Measurements from ENCODE around the gene RMND1.

The RMND1 gene

DNA sequence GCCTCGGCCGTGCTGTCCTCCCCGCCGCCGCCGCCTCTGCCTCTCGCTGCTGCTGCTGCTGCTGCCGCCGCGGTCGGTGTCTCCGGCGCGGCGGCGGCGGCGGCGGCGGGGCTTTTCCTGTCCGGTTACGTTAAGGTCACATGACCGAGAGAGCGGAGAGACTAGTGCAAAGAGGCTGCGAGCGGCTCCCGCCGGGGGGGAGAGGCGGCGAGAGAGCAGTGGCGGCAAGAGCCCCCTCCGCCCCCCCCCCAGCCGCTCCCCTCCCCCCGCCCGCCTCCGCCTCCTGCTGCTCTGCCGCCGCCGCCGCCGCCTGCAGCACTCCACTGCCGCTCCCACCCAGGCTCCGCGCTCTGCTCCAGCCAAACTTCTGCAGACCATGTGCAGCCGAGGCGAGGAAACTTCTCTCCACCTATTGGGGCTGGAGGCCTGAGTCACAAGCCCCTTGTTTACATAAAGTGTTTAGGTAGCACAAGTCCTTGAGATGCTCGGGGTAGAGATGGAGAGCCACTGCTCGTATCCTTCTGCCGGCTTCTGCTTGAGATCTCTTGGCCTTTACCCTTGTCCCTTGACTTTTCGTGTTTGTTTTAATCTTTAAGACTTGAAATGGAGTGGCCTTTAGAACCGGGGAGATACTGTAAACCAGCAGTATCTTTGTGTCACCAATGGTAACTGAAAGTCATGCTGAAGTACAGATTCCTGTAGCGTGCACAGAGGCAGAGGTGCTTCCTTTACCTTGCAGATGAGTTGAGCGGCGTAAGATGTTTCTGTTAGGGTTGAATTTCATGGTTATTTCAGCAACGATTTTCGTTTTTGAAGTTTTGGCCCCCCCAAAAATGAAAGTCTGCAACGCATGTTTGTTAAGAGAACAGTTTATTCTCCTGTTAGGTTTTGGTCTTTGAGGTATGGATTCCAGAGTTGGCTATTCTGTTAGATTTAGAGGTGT lies 60.2 kb downstream of the RMND1 start, which contains the start of gene ZBTB2:
TSS of gene ZBTB2 (minus strand) at position 89 of the 943 bp plus-strand sequence. CDS start 17,922 bp downstream, outside the sequence.
- Mint-ChIP-seq H3K27me3 (ENCODE audit: low read depth) (no peaks in the 10 kb centered on the region), H3K27ac (peak within 1 kb of the TSS; percentile 92 to 99 (median 96)), H3K4me3 (peak within 1 kb of the TSS; percentile 91 to 97 (median 91)), H3K9me3 (no peaks in the 10 kb centered on the region), H3K4me1 (peaks cover 40% of the 10 kb centered on the region), H3K36me3 (ENCODE audit: low read depth) (peaks cover 23% of the 10 kb centered on the region)
- TF ChIP-seq CTCF (IDR thresholded peaks at IDR 0.05; ENCODE audit: unreplicated experiment in 3 of 3), result no peak

DNA sequence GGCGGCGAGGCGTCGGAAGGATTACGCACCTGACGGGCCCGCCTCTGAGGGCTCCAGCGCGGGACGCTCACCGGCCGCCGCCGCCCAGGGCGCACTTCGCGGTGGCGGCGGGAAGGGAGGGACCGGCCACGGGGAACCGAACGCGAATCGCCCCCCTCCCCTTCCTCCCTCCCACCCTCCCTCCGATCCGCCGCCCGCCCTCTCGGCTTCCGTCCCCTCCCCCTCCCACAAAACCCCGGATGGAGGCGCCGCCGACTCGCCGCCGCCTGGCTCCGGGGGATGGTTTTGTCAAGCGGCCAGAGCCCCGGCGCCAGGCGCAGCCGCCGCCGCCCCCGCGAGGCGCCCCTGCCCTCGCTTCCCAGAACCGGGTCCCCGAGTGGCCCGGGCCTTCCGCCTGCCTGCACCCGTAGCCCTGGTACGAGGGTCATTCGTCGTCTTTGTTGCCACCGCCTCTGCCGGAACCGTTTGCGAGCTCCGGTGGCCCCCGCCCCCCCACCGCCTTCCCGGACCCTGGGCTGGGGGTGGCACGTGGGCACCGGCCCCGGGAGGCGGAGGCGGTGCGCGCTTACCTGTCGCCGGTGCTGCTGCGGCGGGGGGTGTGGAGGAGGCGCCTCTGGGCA lies 61.0 kb downstream of the RMND1 start:
- peaks cover 33% of the 10 kb centered on the region for H3K4me1 Mint-ChIP-seq
- H3K9me3 Mint-ChIP-seq, result no peaks in the 10 kb centered on the region
- H3K27ac Mint-ChIP-seq, result peak overlapping the region in 1 of 3 experiments; percentile 98
- TF ChIP-seq CTCF (IDR thresholded peaks at IDR 0.05; ENCODE audit: unreplicated experiment in 3 of 3), result no peak
- H3K4me3 Mint-ChIP-seq, result peak overlapping the region in 2 of 3 experiments; percentile 91 to 97
- H3K27me3 Mint-ChIP-seq (ENCODE audit: low read depth), result no peaks in the 10 kb centered on the region
- H3K36me3 Mint-ChIP-seq (ENCODE audit: low read depth), result peaks cover 18% of the 10 kb centered on the region

DNA sequence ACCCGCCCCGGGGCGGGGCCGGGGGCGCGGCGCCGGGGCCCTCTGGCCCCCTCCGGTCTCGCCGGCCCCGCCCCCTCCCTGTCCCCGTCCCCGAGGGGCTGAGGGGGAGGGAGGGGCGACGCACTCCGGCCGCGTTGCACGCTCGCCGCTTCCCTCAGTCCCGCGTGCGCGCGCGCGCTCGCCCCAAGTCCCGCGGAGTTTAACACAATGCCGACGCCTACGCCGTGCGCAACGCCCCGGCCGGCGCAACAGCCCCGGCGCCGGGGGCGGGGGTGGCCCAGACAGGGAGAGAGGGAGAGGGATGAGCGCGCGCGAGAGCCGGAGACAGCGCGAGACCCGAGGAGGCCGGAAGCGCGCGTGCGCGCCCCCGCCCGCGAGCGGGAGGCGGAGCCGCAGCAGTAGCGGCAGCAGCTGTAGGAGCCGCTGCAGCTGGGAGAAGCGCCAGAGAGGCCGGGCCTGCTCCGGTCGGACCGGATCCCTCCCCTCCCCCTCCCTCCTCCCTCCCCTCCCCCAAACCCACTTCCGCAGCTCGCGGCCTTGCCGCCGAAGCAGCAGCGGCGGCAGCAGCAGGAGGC lies 61.6 kb downstream of the RMND1 start:
- no peaks in the 10 kb centered on the region for H3K27me3 Mint-ChIP-seq (ENCODE audit: low read depth)
- H3K4me1 Mint-ChIP-seq, result peaks cover 31% of the 10 kb centered on the region
- peak overlapping the region; percentile 73 to 84 (median 82) for H3K4me3 Mint-ChIP-seq
- peaks cover 16% of the 10 kb centered on the region for H3K36me3 Mint-ChIP-seq (ENCODE audit: low read depth)
- no peaks in the 10 kb centered on the region for H3K9me3 Mint-ChIP-seq
- H3K27ac Mint-ChIP-seq, result peak overlapping the region; percentile 68 to 99 (median 96)
- no peak for TF ChIP-seq CTCF (IDR thresholded peaks at IDR 0.05; ENCODE audit: unreplicated experiment in 3 of 3)

DNA sequence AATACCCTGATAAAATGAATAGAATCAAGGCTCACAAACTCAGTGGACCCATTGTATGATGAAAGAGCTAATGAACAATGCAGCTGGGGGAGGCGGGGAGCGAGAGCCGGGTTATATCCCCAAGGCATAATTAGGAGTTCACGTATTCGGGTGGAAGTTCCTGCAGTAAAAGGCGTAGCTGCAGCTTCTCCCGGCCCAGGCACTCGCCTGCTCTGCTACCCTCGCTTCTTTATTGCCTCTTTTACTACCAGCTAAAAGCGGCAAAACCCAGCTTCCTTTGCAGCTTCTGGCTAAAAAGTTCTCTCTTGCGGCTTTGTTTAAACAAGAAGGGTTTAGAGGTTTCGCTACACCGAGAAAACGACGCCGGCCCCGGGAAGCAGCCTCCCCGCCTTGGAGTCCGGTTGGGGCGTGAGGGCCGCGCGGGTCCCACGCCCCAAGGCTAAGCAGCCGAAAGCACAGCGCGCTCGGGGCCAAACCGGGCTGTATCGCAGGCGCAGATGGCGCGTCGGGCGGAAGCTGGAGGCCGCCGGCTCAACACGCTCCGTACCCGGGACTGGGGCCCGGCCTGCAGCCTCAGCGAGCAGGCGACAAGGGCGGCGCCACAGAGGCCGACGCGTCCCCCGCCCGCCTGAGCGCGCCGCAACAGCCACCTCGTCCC lies 62.2 kb downstream of the RMND1 start:
- Mint-ChIP-seq H3K4me1 (peaks cover 26% of the 10 kb centered on the region), H3K27me3 (ENCODE audit: low read depth) (no peaks in the 10 kb centered on the region), H3K27ac (peak overlapping the region; percentile 96 to 99 (median 98)), H3K9me3 (no peaks in the 10 kb centered on the region), H3K36me3 (ENCODE audit: low read depth) (peaks cover 13% of the 10 kb centered on the region), H3K4me3 (peak overlapping the region; percentile 91 to 95 (median 94))
- TF ChIP-seq CTCF (IDR thresholded peaks at IDR 0.05; ENCODE audit: unreplicated experiment in 3 of 3), result no peak

DNA sequence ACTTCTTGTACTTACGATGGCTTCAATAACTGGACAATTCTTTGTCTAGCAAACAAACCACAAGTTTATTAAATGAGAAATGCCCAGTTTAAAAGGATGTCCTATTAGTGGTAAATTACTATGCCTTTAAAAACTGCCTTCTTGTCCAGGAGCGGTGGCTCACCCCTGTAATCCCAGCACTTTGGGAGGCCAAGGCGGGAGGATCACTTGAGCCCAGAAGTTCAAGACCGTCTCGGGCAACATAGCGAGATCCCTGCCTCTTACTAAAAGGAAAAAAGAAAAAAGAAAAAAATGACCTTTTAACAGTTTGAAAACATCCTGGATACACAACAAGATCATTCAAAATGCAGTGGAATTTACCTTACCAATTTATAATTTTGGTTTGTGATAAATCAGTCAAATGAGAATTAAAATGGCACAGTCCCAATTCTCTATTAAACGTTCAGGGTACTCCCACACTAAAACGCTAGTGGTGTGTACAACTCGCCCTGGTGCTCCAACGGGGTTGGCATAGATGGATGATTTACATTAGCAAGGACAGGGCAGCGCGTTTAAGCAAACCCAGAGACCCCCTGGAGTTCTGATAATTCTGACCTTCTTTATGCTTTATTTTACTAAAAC lies 62.8 kb downstream of the RMND1 start:
- Mint-ChIP-seq H3K27me3 (ENCODE audit: low read depth) (no peaks in the 10 kb centered on the region), H3K27ac (peak overlapping the region; percentile 96 to 99 (median 98)), H3K9me3 (no peaks in the 10 kb centered on the region), H3K36me3 (ENCODE audit: low read depth) (peaks cover 12% of the 10 kb centered on the region), H3K4me3 (peak overlapping the region; percentile 91 to 95 (median 94)), H3K4me1 (peaks cover 24% of the 10 kb centered on the region)
- no peak for TF ChIP-seq CTCF (IDR thresholded peaks at IDR 0.05; ENCODE audit: unreplicated experiment in 3 of 3)
